Neutrophil (primary cell): ENCODE measurements around the gene AKAP6.

Experiments used
- H3K27ac ChIP-seq: fragments of 200-600 bp; sonication (generic); 2 replicates; pipeline ENCODE4 v1.5.1; 2016; ENCODE audit warnings: mild to moderate bottlenecking, moderate library complexity
- H3K27me3 ChIP-seq: fragments of 200-600 bp; sonication (generic); 2 replicates; pipeline ENCODE4 v1.6.0; 2016; ENCODE audit warnings: mild to moderate bottlenecking
- H3K36me3 ChIP-seq: fragments of 200-600 bp; sonication (generic); 2 replicates; pipeline ENCODE4 v1.5.1; 2017
- H3K4me1 ChIP-seq, 2 experiments: fragments of 200-600 bp in 1 of 2; sonication (generic) in 1 of 2; 1 replicate in 1 of 2; 2 replicates in 1 of 2; pipeline versions ENCODE4 v1.5.1 to v1.6.1; 2013 to 2016; ENCODE audit warnings: low read depth in 1 of 2, low read length in 1 of 2, mild to moderate bottlenecking in 1 of 2, moderate library complexity in 1 of 2; ENCODE audit not compliant: control insufficient read depth in 1 of 2, insufficient read depth in 1 of 2
- H3K4me3 ChIP-seq, 2 experiments: fragments of 200-600 bp in 1 of 2; sonication (generic) in 1 of 2; 1 replicate in 1 of 2; 2 replicates in 1 of 2; pipeline ENCODE4 v1.5.1; 2013 to 2016; ENCODE audit warnings: low read depth in 1 of 2, low read length in 1 of 2, mild to moderate bottlenecking in 1 of 2, moderate library complexity in 1 of 2
- H3K9me3 ChIP-seq: fragments of 200-600 bp; sonication (generic); 2 replicates; pipeline ENCODE4 v1.5.1; 2016
- CTCF ChIP-seq: fragments of 200-600 bp; sonication (generic); IDR thresholded peaks from 2 replicates; pipeline ENCODE4 v1.5.1; 2016; ENCODE audit warnings: antibody characterized with exemption

AKAP6 gene

DNA sequence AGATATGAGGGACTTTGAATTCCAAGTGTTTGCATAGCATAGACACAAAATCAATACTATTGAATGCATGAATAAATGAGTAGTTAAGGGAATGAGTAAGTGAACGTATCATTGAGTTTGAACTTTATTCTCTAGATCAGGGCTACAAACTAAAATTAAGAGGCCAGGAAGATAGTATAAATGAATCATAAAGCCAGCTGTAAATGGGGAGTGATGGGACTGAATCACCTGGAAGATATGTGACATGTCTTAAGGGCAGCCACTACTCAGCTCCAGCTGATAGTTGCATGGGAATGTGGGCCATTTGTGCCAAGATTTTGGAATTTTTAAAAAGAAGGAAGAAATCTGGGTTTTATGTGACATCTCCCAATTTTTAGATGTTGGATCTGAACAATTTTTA lies 229.9 kb downstream of the AKAP6 start:
- no peak for TF ChIP-seq CTCF
- no peaks in the 10 kb centered on the region for H3K27me3 ChIP-seq
- no peak overlapping the region for H3K27ac ChIP-seq

GRCh38 chr14:32559590-32559989 lies 230.5 kb downstream of the AKAP6 start:
- Histone ChIP-seq H3K27ac (no peak overlapping the region), H3K4me1 (no peaks in the 10 kb centered on the region), H3K9me3 (no peaks in the 10 kb centered on the region), H3K36me3 (no peaks in the 10 kb centered on the region), H3K4me3 (no peak overlapping the region), H3K27me3 (no peaks in the 10 kb centered on the region)
- TF ChIP-seq CTCF, result no peak

More for the DNA sequence above, 229.9 kb downstream of the AKAP6 start:
- Histone ChIP-seq H3K4me3 (no peak overlapping the region), H3K4me1 (no peaks in the 10 kb centered on the region), H3K9me3 (no peaks in the 10 kb centered on the region), H3K36me3 (no peaks in the 10 kb centered on the region)

GRCh38 chr14:32560209-32560857 lies 231.2 kb downstream of the AKAP6 start:
- TF ChIP-seq CTCF, result no peak
- H3K9me3 ChIP-seq, result no peaks in the 10 kb centered on the region
- no peaks in the 10 kb centered on the region for H3K36me3 ChIP-seq
- no peaks in the 10 kb centered on the region for H3K4me1 ChIP-seq
- H3K4me3 ChIP-seq, result no peak overlapping the region
- H3K27me3 ChIP-seq, result no peaks in the 10 kb centered on the region
- H3K27ac ChIP-seq, result no peak overlapping the region

DNA sequence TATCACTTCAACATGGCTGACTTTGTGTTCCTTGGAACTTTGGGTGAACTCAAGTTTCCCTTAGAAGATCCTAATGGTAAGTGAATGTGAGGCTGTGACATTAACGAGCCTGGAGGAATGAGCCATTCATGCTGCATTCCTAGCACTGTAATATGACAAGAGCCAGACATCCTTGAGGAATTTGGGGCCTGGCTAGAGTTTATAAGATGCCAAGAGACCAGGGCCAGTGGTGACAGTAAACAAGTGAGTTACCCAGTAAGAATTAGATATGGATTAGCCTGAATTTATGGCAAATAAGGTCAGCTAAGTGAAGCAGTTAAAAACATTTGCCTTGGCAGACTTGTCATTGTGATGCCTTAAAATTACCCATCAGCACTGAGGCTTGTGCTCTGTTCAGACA lies 232.4 kb downstream of the AKAP6 start:
- no peaks in the 10 kb centered on the region for H3K36me3 ChIP-seq
- H3K4me1 ChIP-seq, result no peaks in the 10 kb centered on the region
- H3K4me3 ChIP-seq, result no peak overlapping the region
- no peak for TF ChIP-seq CTCF
- H3K9me3 ChIP-seq, result no peaks in the 10 kb centered on the region
- no peak overlapping the region for H3K27ac ChIP-seq
- H3K27me3 ChIP-seq, result no peaks in the 10 kb centered on the region

DNA sequence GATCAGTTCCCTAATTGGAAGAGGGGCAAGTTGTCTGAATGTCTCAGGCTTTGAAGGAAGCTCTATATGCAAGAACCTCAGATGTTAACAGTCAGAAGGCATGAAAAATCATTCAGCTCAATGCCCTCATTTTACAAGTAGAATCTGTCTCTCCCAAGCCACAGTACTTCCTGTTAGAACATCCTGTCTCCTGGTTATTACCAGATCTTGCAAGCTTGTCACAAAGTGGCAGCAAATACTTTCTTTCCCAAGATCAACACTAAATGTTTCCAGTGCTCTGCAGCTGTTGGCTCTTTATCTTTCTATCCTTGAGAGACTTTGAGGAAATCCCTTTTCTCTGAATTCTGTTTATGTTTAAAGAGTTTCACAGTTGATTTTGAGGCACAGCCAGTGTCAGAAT lies 235.5 kb downstream of the AKAP6 start:
- Histone ChIP-seq H3K4me3 (no peak overlapping the region), H3K27ac (no peak overlapping the region), H3K9me3 (no peaks in the 10 kb centered on the region), H3K4me1 (no peaks in the 10 kb centered on the region), H3K36me3 (no peaks in the 10 kb centered on the region), H3K27me3 (no peaks in the 10 kb centered on the region)
- TF ChIP-seq CTCF, result no peak
